ENCODE measurements around the gene PKDREJ. TPM values are rescaled to one million over a fixed set of nuclear protein-coding genes. Genes with fewer than 3 reads are reported as not detected.

Gene PKDREJ
- total RNA-seq, 4 donors from 2014 or later, result under 0.01 to 0.23 (median 0.10) TPM; not detected in 1

GRCh38 chr22:46238541-46238940 is 24.6 kb downstream of the PKDREJ start:
- Histone ChIP-seq H3K4me1 (peaks cover 0 to 37% (median 1%) of the 10 kb centered on the region in 3 donors), H3K27me3 (no peaks in the 10 kb centered on the region), H3K27ac (peak overlapping the region; percentile 51 to 80 (median 62)), H3K36me3 (peaks cover 0 to 54% of the 10 kb centered on the region in 2 donors), H3K9me3 (no peaks in the 10 kb centered on the region), H3K4me3 (no peak overlapping the region)
- TF ChIP-seq EP300 (IDR thresholded peaks at IDR 0.05) (no peak), CTCF (IDR thresholded peaks at IDR 0.05) (no peak), POLR2AphosphoS5 (IDR thresholded peaks at IDR 0.05) (no peak), POLR2A (IDR thresholded peaks at IDR 0.05) (no peak)
- 31 to 71% methylated on average over 5 to 15 of the region's 16 CpGs for WGBS, 2 donors (ENCODE audit: low coverage in 1 of 2)
- no peak for ATAC-seq

- TF ChIP-seq POLR2AphosphoS5 (IDR thresholded peaks at IDR 0.05) (peak; percentile 51), CTCF (IDR thresholded peaks at IDR 0.05) (no peak)
- H3K27ac ChIP-seq, result peak overlapping the region; percentile 51 to 80 (median 62)
- peaks cover 0 to 47% of the 10 kb centered on the region in 2 donors for H3K36me3 ChIP-seq
- ATAC-seq, result no peak
- H3K9me3 ChIP-seq, result no peaks in the 10 kb centered on the region
- whole genome bisulfite sequencing, 2 donors (ENCODE audit: low coverage in 1 of 2), result 38 to 52% methylated on average over 7 to 10 of the region's 12 CpGs
- peaks cover 0 to 46% (median 8%) of the 10 kb centered on the region in 3 donors for H3K4me1 ChIP-seq
- no peak overlapping the region for H3K4me3 ChIP-seq
- H3K27me3 ChIP-seq, result no peaks in the 10 kb centered on the region
Observed at GRCh38 chr22:46237453-46238124, 25.6 kb downstream of the PKDREJ start.

- no peak for ATAC-seq
- Histone ChIP-seq H3K9me3 (no peaks in the 10 kb centered on the region), H3K4me1 (peaks cover 0 to 48% (median 8%) of the 10 kb centered on the region in 3 donors), H3K27ac (no peak overlapping the region), H3K36me3 (peaks cover 0 to 51% of the 10 kb centered on the region in 2 donors), H3K4me3 (no peak overlapping the region), H3K27me3 (no peaks in the 10 kb centered on the region)
- 92 to 96% methylated on average over 5 to 11 of the region's 12 CpGs for WGBS, 2 donors (ENCODE audit: low coverage in 1 of 2)
- TF ChIP-seq CTCF (IDR thresholded peaks at IDR 0.05) (no peak), POLR2AphosphoS5 (IDR thresholded peaks at IDR 0.05) (no peak), POLR2A (IDR thresholded peaks at IDR 0.05) (no peak), EP300 (IDR thresholded peaks at IDR 0.05) (no peak)
Observed at GRCh38 chr22:46234969-46235368, 28.2 kb downstream of the PKDREJ start.

GRCh38 chr22:46233231-46233630 is 29.9 kb downstream of the PKDREJ start:
- Histone ChIP-seq H3K27me3 (no peaks in the 10 kb centered on the region), H3K27ac (peak overlapping the region in 3 of 4 donors; percentile 3 to 67 (median 56)), H3K4me3 (no peak overlapping the region), H3K4me1 (peaks cover 0 to 32% (median 8%) of the 10 kb centered on the region in 3 donors), H3K36me3 (peaks cover 0 to 40% of the 10 kb centered on the region in 2 donors), H3K9me3 (no peaks in the 10 kb centered on the region)
- 32 to 33% methylated on average over 4 of the region's 9 CpGs for WGBS, 2 donors (ENCODE audit: low coverage in 1 of 2)
- peak; percentile 86 for ATAC-seq
- no peak for TF ChIP-seq POLR2A (IDR thresholded peaks at IDR 0.05)
- no peak for TF ChIP-seq EP300 (IDR thresholded peaks at IDR 0.05)
- TF ChIP-seq CTCF (IDR thresholded peaks at IDR 0.05), result no peak
- peak; percentile 30 for TF ChIP-seq POLR2AphosphoS5 (IDR thresholded peaks at IDR 0.05)
